Neuronal stem cell (in vitro differentiated cells): ENCODE data around the gene PRRC2C.
A peak's percentile ranks its signal among the peaks of the same experiment; 100 is the strongest.
"Not testable (repeated sequence)": the region's sequence is repeated elsewhere in the genome, so short reads cannot be mapped to it uniquely, and the experiment has no call there.

Experiments used
- DNase-seq: peaks from one replicate; pipeline ENCODE4 v3.0.0-alpha.2; 2013; ENCODE audit warnings: low spot score
- H2AFZ ChIP-seq: one replicate; pipeline ENCODE4 v1.6.1; 2013; ENCODE audit warnings: mild to moderate bottlenecking, low read length, inconsistent platforms
- H2AK5ac ChIP-seq: 2 replicates; pipeline ENCODE4 v1.6.1; 2013; ENCODE audit warnings: low read depth, mild to moderate bottlenecking, inconsistent platforms, low read length, moderate library complexity, mixed read lengths
- H2BK120ac ChIP-seq: 2 replicates; pipeline ENCODE4 v1.6.1; 2013; ENCODE audit warnings: low read depth, mild to moderate bottlenecking, inconsistent platforms, low read length, moderate library complexity, mixed read lengths
- H2BK12ac ChIP-seq: one replicate; pipeline ENCODE4 v1.6.1; 2013; ENCODE audit warnings: low read length, inconsistent platforms
- H2BK15ac ChIP-seq: 2 replicates; pipeline ENCODE4 v1.6.1; 2013; ENCODE audit warnings: mild to moderate bottlenecking, low read length, inconsistent platforms, mixed read lengths
- H2BK5ac ChIP-seq: one replicate; pipeline ENCODE4 v1.6.1; 2013; ENCODE audit warnings: inconsistent platforms, mild to moderate bottlenecking, low read length, moderate library complexity
- H3K14ac ChIP-seq: one replicate; pipeline ENCODE4 v1.6.1; 2013; ENCODE audit warnings: low read length, inconsistent platforms
- H3K18ac ChIP-seq: 2 replicates; pipeline ENCODE4 v1.6.1; 2013; ENCODE audit warnings: low read length, inconsistent platforms
- H3K23ac ChIP-seq: 2 replicates; pipeline ENCODE4 v1.6.1; 2013; ENCODE audit warnings: low read depth, mild to moderate bottlenecking, mixed read lengths, low read length, inconsistent platforms; ENCODE audit not compliant: poor library complexity
- H3K27ac ChIP-seq: replicated peaks from 3 replicates; pipeline ENCODE4 v1.5.1; 2013; ENCODE audit warnings: low read length, inconsistent platforms
- H3K27me3 ChIP-seq, 3 experiments: 2 replicates each; pipeline ENCODE4 v1.6.1; 2013; ENCODE audit warnings: low read length in 3 of 3, mild to moderate bottlenecking in 2 of 3, inconsistent platforms in 1 of 3, low read depth in 1 of 3, mixed read lengths in 1 of 3, moderate library complexity in 1 of 3; ENCODE audit not compliant: control insufficient read depth in 3 of 3, insufficient read depth in 3 of 3
- H3K36me3 ChIP-seq, 2 donors: replicated peaks in 1 of 2; 2 replicates each; pipeline ENCODE4 v1.6.1; 2013; ENCODE audit warnings: low read length in 2 of 2; ENCODE audit not compliant: control insufficient read depth in 2 of 2, insufficient read depth in 2 of 2
- H3K4ac ChIP-seq: 2 replicates; pipeline ENCODE4 v1.6.1; 2013; ENCODE audit warnings: inconsistent platforms, mild to moderate bottlenecking, low read length, moderate library complexity
- H3K4me1 ChIP-seq, 2 donors: 1 replicate in 1 of 2; 2 replicates in 1 of 2; pipeline ENCODE4 v1.6.1; 2013; ENCODE audit warnings: low read length in 2 of 2, low read depth in 1 of 2; ENCODE audit not compliant: control insufficient read depth in 2 of 2, insufficient read depth in 1 of 2
- H3K4me2 ChIP-seq: one replicate; pipeline ENCODE4 v1.6.1; 2013; ENCODE audit warnings: mild to moderate bottlenecking, low read length, inconsistent platforms; ENCODE audit not compliant: insufficient read depth, poor library complexity, severe bottlenecking
- H3K4me3 ChIP-seq, 2 donors: 2 replicates each; pipeline ENCODE4 v1.5.1; 2013; ENCODE audit warnings: low read length in 2 of 2, mild to moderate bottlenecking in 2 of 2, inconsistent platforms in 1 of 2, moderate library complexity in 1 of 2
- H3K79me1 ChIP-seq: one replicate; pipeline ENCODE4 v1.6.1; 2013; ENCODE audit warnings: low read depth, mild to moderate bottlenecking, inconsistent platforms, low read length, moderate library complexity
- H3K9ac ChIP-seq: one replicate; pipeline ENCODE4 v1.6.1; 2013; ENCODE audit warnings: mild to moderate bottlenecking, low read depth, low read length, inconsistent platforms; ENCODE audit not compliant: poor library complexity
- H3K9me3 ChIP-seq, 2 donors: replicated peaks in 1 of 2; 2 replicates each; pipeline versions ENCODE3 to v1.6.1; 2013; ENCODE audit warnings: low read length in 2 of 2, mild to moderate bottlenecking in 2 of 2, inconsistent platforms in 1 of 2, low read depth in 1 of 2, mixed read lengths in 1 of 2, moderate library complexity in 1 of 2; ENCODE audit not compliant: control insufficient read depth in 2 of 2, insufficient read depth in 1 of 2
- H4K8ac ChIP-seq: one replicate; pipeline ENCODE4 v1.6.1; 2013; ENCODE audit warnings: low read depth, mild to moderate bottlenecking, inconsistent platforms, low read length, moderate library complexity
- H4K91ac ChIP-seq: one replicate; pipeline ENCODE4 v1.6.1; 2013; ENCODE audit warnings: low read length, low read depth, mild to moderate bottlenecking, inconsistent platforms; ENCODE audit not compliant: poor library complexity
- WGBS, 2 donors: extraction: QIAGEN DNeasy Blood & Tissue Kit; methylation state at CpG; one replicate each; pipeline ENCODE4 v1.1.7; 2013; ENCODE audit warnings: missing lambda C conversion rate in 2 of 2, mixed read lengths in 1 of 2; ENCODE audit not compliant: insufficient read length in 2 of 2, insufficient replicate concordance in 1 of 2; ENCODE audit errors: extremely low coverage in 2 of 2; 5-methylcytosine and 5-hydroxymethylcytosine counted together

Gene PRRC2C

DNA sequence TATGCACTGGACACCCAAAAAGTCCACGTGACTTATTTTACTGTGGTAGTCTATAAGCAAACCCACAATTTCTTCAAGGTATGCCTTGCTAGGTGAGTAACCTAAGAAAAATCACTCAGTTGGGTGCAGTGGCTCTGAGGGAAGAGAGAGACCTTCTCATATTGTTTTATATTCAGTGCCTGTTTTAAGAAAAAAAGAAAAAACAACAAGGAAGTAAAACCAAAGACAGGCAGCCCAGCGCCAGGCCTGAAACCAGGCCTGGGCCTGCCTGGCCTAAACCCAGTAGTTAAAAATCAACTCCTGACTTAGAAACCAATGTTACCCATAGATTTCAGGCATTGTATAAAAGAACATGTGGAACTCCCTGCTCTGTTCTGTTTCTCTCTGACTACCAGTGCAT is 115.0 kb downstream of the PRRC2C start:
- not testable (repeated sequence) for H2AK5ac ChIP-seq, H2BK5ac ChIP-seq, H4K91ac ChIP-seq, H3K4me2 ChIP-seq, H4K8ac ChIP-seq, DNase-seq, H3K4me1 ChIP-seq, H2BK120ac ChIP-seq, H3K27me3 ChIP-seq, H3K9ac ChIP-seq, H3K27ac ChIP-seq, H3K18ac ChIP-seq, H3K4ac ChIP-seq, H3K14ac ChIP-seq, H3K23ac ChIP-seq, H3K79me1 ChIP-seq, H3K4me3 ChIP-seq, H2BK12ac ChIP-seq, H2BK15ac ChIP-seq, H2AFZ ChIP-seq, H3K9me3 ChIP-seq
- no CpG with 5 or more reads among the region's 2 CpGs for WGBS, 2 donors
- H3K36me3 ChIP-seq = peaks cover 0 to 15% of the 10 kb centered on the region in 2 donors

DNA sequence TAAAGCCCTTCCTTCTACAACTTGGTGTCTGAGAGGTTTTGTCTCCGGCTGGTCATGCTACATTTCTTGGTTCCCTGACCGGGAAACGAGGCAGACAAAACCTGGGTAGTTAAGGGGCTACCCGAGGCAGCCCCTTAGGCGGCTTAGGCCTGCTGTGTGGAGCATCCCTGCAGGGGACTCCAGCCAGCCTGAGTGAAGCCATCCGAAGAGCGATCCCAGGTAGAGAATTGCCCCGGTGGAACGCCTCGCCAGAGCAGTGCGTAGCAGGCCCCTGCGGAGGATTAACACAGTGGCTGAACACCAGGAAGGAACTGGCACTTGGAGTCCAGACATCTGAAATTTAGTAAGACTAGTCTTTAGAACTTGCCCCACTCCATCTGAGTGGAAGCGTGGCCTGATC is 115.5 kb downstream of the PRRC2C start:
- Histone ChIP-seq H4K91ac (no peak overlapping the region), H3K9ac (peak overlapping the region; percentile 44), H3K18ac (no peak overlapping the region), H3K27ac (no peak overlapping the region), H3K27me3 (no peaks in the 10 kb centered on the region), H3K4me2 (no peak overlapping the region), H3K9me3 (no peaks in the 10 kb centered on the region), H2BK15ac (no peak overlapping the region), H2AK5ac (no peak overlapping the region), H3K23ac (peak overlapping the region; percentile 55), H2BK120ac (no peak overlapping the region), H3K36me3 (peaks cover 0 to 13% of the 10 kb centered on the region in 2 donors), H3K79me1 (no peaks in the 10 kb centered on the region), H3K4ac (no peak overlapping the region), H4K8ac (no peak overlapping the region), H2BK5ac (no peak overlapping the region), H3K14ac (no peak overlapping the region), H3K4me3 (no peak overlapping the region), H2AFZ (no peak overlapping the region), H2BK12ac (no peak overlapping the region), H3K4me1 (no peaks in the 10 kb centered on the region)
- no CpG with 5 or more reads among the region's 13 CpGs for WGBS, 2 donors
- no peak for DNase-seq

DNA sequence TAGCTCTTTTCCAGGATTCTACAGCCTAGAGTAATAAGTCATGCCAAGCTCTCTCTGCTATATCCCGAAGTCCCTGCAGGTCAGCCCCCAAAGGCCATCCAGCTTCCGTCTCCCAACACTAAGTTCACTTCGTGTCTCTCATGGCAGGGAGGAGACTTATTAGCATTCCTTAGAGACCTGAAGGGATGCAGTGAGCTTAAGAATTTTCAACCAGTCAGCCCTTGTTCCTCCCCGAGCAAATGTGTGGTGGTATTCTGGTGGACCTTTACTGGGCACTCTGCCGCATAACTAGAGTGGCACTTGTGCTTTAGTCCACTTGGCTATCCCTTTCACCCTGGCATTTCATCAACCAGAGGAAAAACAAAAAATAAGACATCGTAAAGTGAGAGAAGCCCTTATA is 117.7 kb downstream of the PRRC2C start:
- not testable (repeated sequence) for H3K79me1 ChIP-seq, H2BK15ac ChIP-seq, H3K27me3 ChIP-seq, H4K91ac ChIP-seq, H3K4me3 ChIP-seq, H3K18ac ChIP-seq, H3K36me3 ChIP-seq, H4K8ac ChIP-seq, H3K14ac ChIP-seq, H3K27ac ChIP-seq, H3K9ac ChIP-seq, H2AFZ ChIP-seq, H3K4ac ChIP-seq, H3K4me2 ChIP-seq, H3K4me1 ChIP-seq, H2AK5ac ChIP-seq, DNase-seq, H2BK5ac ChIP-seq, H2BK12ac ChIP-seq, H3K9me3 ChIP-seq, H3K23ac ChIP-seq, H2BK120ac ChIP-seq
- no CpG with 5 or more reads among the region's 6 CpGs for WGBS, 2 donors

DNA sequence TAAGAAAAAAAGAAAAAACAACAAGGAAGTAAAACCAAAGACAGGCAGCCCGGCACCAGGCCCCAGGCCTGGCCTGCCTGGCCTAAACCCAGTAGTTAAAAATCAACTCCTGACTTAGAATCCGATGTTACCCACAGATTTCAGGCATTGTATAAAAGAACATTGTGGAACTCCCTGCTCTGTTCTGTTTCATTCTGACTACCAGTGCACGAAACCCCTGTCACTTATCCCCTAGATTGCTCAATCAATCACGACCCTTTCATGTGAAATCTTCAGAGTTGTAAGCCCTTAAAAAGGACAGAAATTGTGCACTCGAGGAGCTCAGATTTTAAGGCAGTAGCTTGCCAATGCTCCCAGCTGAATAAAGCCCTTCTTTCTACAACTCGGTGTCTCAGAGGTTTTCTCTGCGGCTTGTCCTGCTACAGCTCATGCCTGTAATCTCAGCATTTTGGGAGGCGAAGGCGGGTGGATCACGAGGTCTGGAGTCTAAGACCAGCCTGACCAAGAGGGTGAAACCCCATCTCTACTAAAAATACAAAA is 121.1 kb downstream of the PRRC2C start:
- H2BK12ac ChIP-seq = no peak overlapping the region
- no peaks in the 10 kb centered on the region for H3K36me3 ChIP-seq
- H3K23ac ChIP-seq = no peak overlapping the region
- H3K14ac ChIP-seq = no peak overlapping the region
- no peak overlapping the region for H3K27ac ChIP-seq
- no peak overlapping the region for H2BK120ac ChIP-seq
- peak overlapping the region; percentile 70 for H2AFZ ChIP-seq
- H2AK5ac ChIP-seq = no peak overlapping the region
- H3K4me2 ChIP-seq = no peak overlapping the region
- no peak overlapping the region for H2BK5ac ChIP-seq
- H3K4me1 ChIP-seq = no peaks in the 10 kb centered on the region
- H3K4me3 ChIP-seq = no peak overlapping the region
- no peak overlapping the region for H3K9ac ChIP-seq
- H3K4ac ChIP-seq = no peak overlapping the region
- no peaks in the 10 kb centered on the region for H3K27me3 ChIP-seq
- WGBS, 2 donors = no CpG with 5 or more reads among the region's 10 CpGs
- H2BK15ac ChIP-seq = no peak overlapping the region
- DNase-seq = no peak
- no peaks in the 10 kb centered on the region for H3K9me3 ChIP-seq
- no peak overlapping the region for H3K18ac ChIP-seq
- H4K91ac ChIP-seq = no peak overlapping the region
- H4K8ac ChIP-seq = no peak overlapping the region
- no peaks in the 10 kb centered on the region for H3K79me1 ChIP-seq
